ENCODE data around the gene NRP1. TPM values are rescaled to one million over a fixed set of nuclear protein-coding genes. Genes with fewer than 3 reads are reported as not detected.

The NRP1 gene
- total RNA-seq, 1 donor from 2014 or later: not detected

DNA sequence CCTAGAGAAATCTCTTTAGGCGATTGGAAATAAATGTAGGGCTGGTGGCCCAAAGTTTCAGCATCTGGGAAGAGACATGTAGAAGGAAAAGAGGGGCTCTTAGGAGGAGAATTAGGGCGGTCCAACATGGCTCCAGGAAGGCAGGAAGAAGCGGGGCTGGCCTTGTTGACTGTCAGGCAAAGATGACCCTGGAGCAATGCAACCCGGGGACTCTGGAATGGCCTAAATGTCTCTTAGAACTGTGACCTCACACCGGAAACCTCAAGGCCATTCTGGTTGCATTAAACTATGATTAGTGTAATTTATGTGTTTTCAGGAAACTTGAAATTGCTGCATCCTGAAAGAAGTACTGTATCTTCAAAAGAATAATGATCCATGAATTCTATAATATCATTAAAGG lies 66.8 kb downstream of the NRP1 start:
- intact Hi-C loops (cut with micrococcal nuclease): no loop called here
- no peak for DNase-seq
- TF ChIP-seq, protein P1, sequence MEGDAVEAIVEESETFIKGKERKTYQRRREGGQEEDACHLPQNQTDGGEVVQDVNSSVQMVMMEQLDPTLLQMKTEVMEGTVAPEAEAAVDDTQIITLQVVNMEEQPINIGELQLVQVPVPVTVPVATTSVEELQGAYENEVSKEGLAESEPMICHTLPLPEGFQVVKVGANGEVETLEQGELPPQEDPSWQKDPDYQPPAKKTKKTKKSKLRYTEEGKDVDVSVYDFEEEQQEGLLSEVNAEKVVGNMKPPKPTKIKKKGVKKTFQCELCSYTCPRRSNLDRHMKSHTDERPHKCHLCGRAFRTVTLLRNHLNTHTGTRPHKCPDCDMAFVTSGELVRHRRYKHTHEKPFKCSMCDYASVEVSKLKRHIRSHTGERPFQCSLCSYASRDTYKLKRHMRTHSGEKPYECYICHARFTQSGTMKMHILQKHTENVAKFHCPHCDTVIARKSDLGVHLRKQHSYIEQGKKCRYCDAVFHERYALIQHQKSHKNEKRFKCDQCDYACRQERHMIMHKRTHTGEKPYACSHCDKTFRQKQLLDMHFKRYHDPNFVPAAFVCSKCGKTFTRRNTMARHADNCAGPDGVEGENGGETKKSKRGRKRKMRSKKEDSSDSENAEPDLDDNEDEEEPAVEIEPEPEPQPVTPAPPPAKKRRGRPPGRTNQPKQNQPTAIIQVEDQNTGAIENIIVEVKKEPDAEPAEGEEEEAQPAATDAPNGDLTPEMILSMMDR (IDR thresholded peaks at IDR 0.05): no peak
- Mint-ChIP-seq H3K27ac (no peak overlapping the region), H3K4me3 (no peak overlapping the region), H3K4me1 (no peaks in the 10 kb centered on the region), H3K27me3 (peaks cover 3% of the 10 kb centered on the region), H3K9me3 (no peaks in the 10 kb centered on the region), H3K36me3 (ENCODE audit: low read depth) (no peaks in the 10 kb centered on the region)
- POLR2A ChIA-PET: no interaction called here
- CTCF ChIA-PET: no interaction called here
- no peak for ATAC-seq (ENCODE audit: low read depth)

DNA sequence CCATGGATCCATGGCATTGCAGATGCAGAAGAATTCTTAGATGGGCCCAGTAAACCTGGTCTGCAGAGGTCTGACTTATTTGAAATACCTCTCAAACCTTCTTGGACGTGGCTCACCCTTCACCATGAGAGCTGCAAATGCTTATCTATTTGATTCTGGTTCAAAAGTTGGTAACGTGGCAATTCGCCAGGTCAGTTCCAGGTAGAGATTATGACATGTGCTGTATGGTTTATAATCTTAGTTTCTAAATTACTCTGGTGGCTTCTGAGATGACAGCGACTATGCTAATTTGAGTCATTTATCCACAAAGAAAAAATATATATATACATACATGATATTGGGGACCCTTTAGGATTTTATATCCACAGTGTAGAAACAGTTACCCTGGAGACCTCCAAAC lies 68.8 kb downstream of the NRP1 start:
- Mint-ChIP-seq H3K9me3 (no peaks in the 10 kb centered on the region), H3K4me1 (no peaks in the 10 kb centered on the region), H3K4me3 (no peak overlapping the region), H3K27me3 (no peaks in the 10 kb centered on the region), H3K36me3 (ENCODE audit: low read depth) (no peaks in the 10 kb centered on the region), H3K27ac (no peak overlapping the region)
- intact Hi-C loops (cut with micrococcal nuclease): no loop called here
- DNase-seq (no peak), ATAC-seq (ENCODE audit: low read depth) (no peak)
- ChIA-PET CTCF (no interaction called here), POLR2A (no interaction called here)
- TF ChIP-seq, protein P1 (IDR thresholded peaks at IDR 0.05): no peak

DNA sequence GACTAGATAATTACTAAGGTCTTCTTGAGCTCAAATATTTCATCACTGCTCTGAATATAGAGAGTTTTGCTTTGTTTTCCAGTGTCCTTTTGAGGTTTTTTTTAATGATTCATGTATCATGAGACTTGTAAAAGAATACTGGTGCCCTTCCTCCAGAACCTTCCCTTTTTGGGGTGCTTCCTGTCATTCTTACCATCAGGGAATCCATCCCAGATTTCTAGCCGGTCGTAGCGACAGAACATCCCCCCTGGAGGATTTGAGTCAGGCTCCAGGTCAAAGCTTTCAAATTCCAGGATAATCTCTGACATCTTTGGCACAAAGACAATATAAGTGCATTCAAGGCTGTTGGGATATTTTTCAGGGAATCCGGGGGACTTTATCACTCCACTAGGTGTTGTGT lies 71.0 kb downstream of the NRP1 start:
- ChIA-PET POLR2A (no interaction called here), CTCF (no interaction called here)
- Mint-ChIP-seq H3K27ac (no peak overlapping the region), H3K4me1 (no peaks in the 10 kb centered on the region), H3K27me3 (no peaks in the 10 kb centered on the region), H3K36me3 (ENCODE audit: low read depth) (no peaks in the 10 kb centered on the region), H3K9me3 (no peaks in the 10 kb centered on the region), H3K4me3 (no peak overlapping the region)
- intact Hi-C loops (cut with micrococcal nuclease): no loop called here
- no peak for ATAC-seq (ENCODE audit: low read depth)
- TF ChIP-seq, protein P1 (IDR thresholded peaks at IDR 0.05): no peak
- no peak for DNase-seq

DNA sequence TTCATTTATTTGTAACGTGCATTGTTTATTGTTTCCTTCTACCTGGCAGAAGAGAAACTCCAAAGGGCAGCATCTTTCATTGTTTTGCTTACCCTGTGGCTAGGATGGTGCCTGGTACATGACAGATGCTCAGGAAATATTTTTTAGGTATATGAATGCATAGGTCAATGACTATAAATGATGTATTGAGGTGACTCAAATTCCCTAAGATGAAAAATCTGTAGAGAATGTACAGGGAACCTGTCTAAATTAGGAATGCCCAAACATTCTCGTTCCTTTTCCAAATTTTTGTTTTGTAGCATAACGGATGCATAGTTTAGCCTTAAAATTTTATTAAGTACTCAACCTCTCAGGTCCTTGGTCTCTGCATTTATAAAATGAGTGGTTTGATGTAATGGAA lies 71.6 kb downstream of the NRP1 start:
- no peaks in the 10 kb centered on the region for H3K36me3 Mint-ChIP-seq (ENCODE audit: low read depth)
- CTCF ChIA-PET: no interaction called here
- H3K27me3 Mint-ChIP-seq: no peaks in the 10 kb centered on the region
- POLR2A ChIA-PET: no interaction called here
- no peaks in the 10 kb centered on the region for H3K9me3 Mint-ChIP-seq
- H3K4me3 Mint-ChIP-seq: no peak overlapping the region
- no peak overlapping the region for H3K27ac Mint-ChIP-seq
- no peaks in the 10 kb centered on the region for H3K4me1 Mint-ChIP-seq
- DNase-seq: no peak
- no peak for ATAC-seq (ENCODE audit: low read depth)
- TF ChIP-seq, protein P1 (IDR thresholded peaks at IDR 0.05): no peak
- intact Hi-C loops (cut with micrococcal nuclease): no loop called here

DNA sequence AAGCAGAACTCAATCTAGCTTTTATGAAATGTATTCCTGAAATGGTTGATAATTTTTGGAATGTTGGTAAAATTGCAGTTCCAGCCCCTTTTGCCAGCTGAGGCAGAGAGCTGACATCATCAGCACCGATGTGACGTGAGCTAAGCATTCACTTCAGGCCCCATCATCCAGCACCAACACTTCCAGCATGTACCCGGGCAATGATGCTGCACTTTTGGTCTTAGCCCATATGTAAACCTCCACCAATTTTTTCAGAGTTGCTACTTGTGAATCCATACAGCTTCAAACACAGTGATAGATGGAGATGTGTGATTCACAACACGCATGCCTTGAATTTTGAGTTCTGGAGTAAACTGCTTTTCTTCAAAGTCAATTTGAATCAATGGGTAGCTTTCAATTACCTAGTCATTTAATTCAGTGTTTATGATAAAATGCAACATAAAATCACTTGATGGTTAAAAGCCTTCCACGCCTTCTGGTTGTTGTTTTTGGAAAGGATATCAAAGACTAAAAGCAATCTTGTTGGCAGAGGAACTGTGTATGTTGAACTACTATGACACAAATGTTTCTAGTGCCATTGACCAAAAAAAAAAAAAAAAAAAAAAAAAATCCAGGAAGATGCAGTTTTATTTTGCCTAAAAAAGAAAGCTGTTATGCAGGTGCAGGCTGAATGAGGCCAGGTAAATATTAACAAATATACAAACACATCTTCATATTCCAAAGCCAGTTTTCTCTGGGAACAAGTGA lies 73.9 kb downstream of the NRP1 start:
- ATAC-seq (ENCODE audit: low read depth) (no peak), DNase-seq (no peak)
- ChIA-PET CTCF (no interaction called here), POLR2A (no interaction called here)
- no peak overlapping the region for H3K4me3 Mint-ChIP-seq
- intact Hi-C loops (cut with micrococcal nuclease): no loop called here
- no peaks in the 10 kb centered on the region for H3K27me3 Mint-ChIP-seq
- TF ChIP-seq, protein P1 (IDR thresholded peaks at IDR 0.05): no peak
- no peak overlapping the region for H3K27ac Mint-ChIP-seq
- no peaks in the 10 kb centered on the region for H3K9me3 Mint-ChIP-seq
- no peaks in the 10 kb centered on the region for H3K4me1 Mint-ChIP-seq
- H3K36me3 Mint-ChIP-seq (ENCODE audit: low read depth): no peaks in the 10 kb centered on the region
